Central memory CD8-positive, alpha-beta T cell (primary cell): Measurements from ENCODE around the gene PDE4DIP.
"Not testable (repeated sequence)": the region's sequence is repeated elsewhere in the genome, so short reads cannot be mapped to it uniquely, and the experiment has no call there.

Experiments
- ATAC-seq: fragments of 150-1000 bp; cut with Tn5 transposase; replicated peaks from 2 replicates; pipeline ENCODE4 v1.10.0; 2022; ENCODE audit warnings: mild to moderate bottlenecking, moderate FRiP score, moderate number of reproducible peaks; ENCODE audit not compliant: poor library complexity, severe bottlenecking; ENCODE audit errors: extremely low read depth
- DNase-seq, 2 donors: peaks; one replicate each; pipeline ENCODE4 v3.0.0; 2021; ENCODE audit warnings: low spot score in 2 of 2
- H3K27ac Mint-ChIP-seq: one replicate; pipeline ENCODE4 v1.8.0; 2022; ENCODE audit warnings: low read depth, mild to moderate bottlenecking, moderate library complexity, mixed read lengths
- H3K27me3 Mint-ChIP-seq: one replicate; pipeline ENCODE4 v1.8.0; 2022; ENCODE audit warnings: mixed read lengths
- H3K36me3 Mint-ChIP-seq: one replicate; pipeline ENCODE4 v1.8.0; 2022; ENCODE audit warnings: mild to moderate bottlenecking, moderate library complexity, mixed read lengths; ENCODE audit not compliant: insufficient read depth
- H3K4me1 Mint-ChIP-seq: one replicate; pipeline ENCODE4 v1.8.0; 2022; ENCODE audit warnings: mixed read lengths
- H3K4me3 Mint-ChIP-seq: one replicate; pipeline ENCODE4 v1.8.0; 2022; ENCODE audit warnings: mild to moderate bottlenecking, moderate library complexity, mixed read lengths
- H3K9me3 Mint-ChIP-seq: one replicate; pipeline ENCODE4 v1.8.0; 2022; ENCODE audit warnings: mixed read lengths

The PDE4DIP gene

GRCh38 chr1:148911303-148911928 lies 67.2 kb downstream of the PDE4DIP start:
- not testable (repeated sequence) for H3K27ac Mint-ChIP-seq, H3K4me3 Mint-ChIP-seq, H3K27me3 Mint-ChIP-seq, H3K4me1 Mint-ChIP-seq, DNase-seq, H3K9me3 Mint-ChIP-seq, H3K36me3 Mint-ChIP-seq
- peak; percentile 28 for ATAC-seq

- not testable (repeated sequence) for H3K27me3 Mint-ChIP-seq, H3K4me3 Mint-ChIP-seq, H3K4me1 Mint-ChIP-seq, H3K27ac Mint-ChIP-seq, H3K9me3 Mint-ChIP-seq, ATAC-seq, H3K36me3 Mint-ChIP-seq, DNase-seq
Measured at GRCh38 chr1:148916222-148916621, 72.0 kb downstream of the PDE4DIP start.

GRCh38 chr1:148916695-148917348 lies 72.6 kb downstream of the PDE4DIP start:
- not testable (repeated sequence) for H3K36me3 Mint-ChIP-seq, H3K27ac Mint-ChIP-seq, H3K27me3 Mint-ChIP-seq, DNase-seq, H3K4me3 Mint-ChIP-seq, H3K9me3 Mint-ChIP-seq, ATAC-seq, H3K4me1 Mint-ChIP-seq

- H3K27ac Mint-ChIP-seq, H3K4me1 Mint-ChIP-seq, H3K4me3 Mint-ChIP-seq, H3K36me3 Mint-ChIP-seq, DNase-seq, H3K9me3 Mint-ChIP-seq, ATAC-seq, H3K27me3 Mint-ChIP-seq: not testable (repeated sequence)
Measured at GRCh38 chr1:148918836-148919447, 74.7 kb downstream of the PDE4DIP start.

- not testable (repeated sequence) for H3K27ac Mint-ChIP-seq, H3K9me3 Mint-ChIP-seq, H3K27me3 Mint-ChIP-seq, H3K4me3 Mint-ChIP-seq, H3K36me3 Mint-ChIP-seq, ATAC-seq, DNase-seq, H3K4me1 Mint-ChIP-seq
Measured at GRCh38 chr1:148921047-148921446, 76.8 kb downstream of the PDE4DIP start.

GRCh38 chr1:148923798-148924197 lies 79.6 kb downstream of the PDE4DIP start:
- H3K4me1 Mint-ChIP-seq, H3K27ac Mint-ChIP-seq, H3K27me3 Mint-ChIP-seq, DNase-seq, H3K36me3 Mint-ChIP-seq, ATAC-seq, H3K9me3 Mint-ChIP-seq, H3K4me3 Mint-ChIP-seq: not testable (repeated sequence)

GRCh38 chr1:148927645-148928044 lies 83.4 kb downstream of the PDE4DIP start:
- H3K27me3 Mint-ChIP-seq, ATAC-seq: not testable (repeated sequence)

GRCh38 chr1:148929253-148929652 lies 85.0 kb downstream of the PDE4DIP start:
- H3K36me3 Mint-ChIP-seq, ATAC-seq, H3K9me3 Mint-ChIP-seq, DNase-seq, H3K4me3 Mint-ChIP-seq, H3K4me1 Mint-ChIP-seq, H3K27me3 Mint-ChIP-seq, H3K27ac Mint-ChIP-seq: not testable (repeated sequence)

More at GRCh38 chr1:148927645-148928044, 83.4 kb downstream of the PDE4DIP start:
- H3K4me1 Mint-ChIP-seq, DNase-seq, H3K36me3 Mint-ChIP-seq, H3K9me3 Mint-ChIP-seq, H3K27ac Mint-ChIP-seq, H3K4me3 Mint-ChIP-seq: not testable (repeated sequence)

GRCh38 chr1:148935381-148936002 lies 91.3 kb downstream of the PDE4DIP start:
- not testable (repeated sequence) for H3K27ac Mint-ChIP-seq, H3K4me1 Mint-ChIP-seq, ATAC-seq, H3K4me3 Mint-ChIP-seq, DNase-seq, H3K27me3 Mint-ChIP-seq, H3K9me3 Mint-ChIP-seq, H3K36me3 Mint-ChIP-seq

- not testable (repeated sequence) for H3K27me3 Mint-ChIP-seq, H3K27ac Mint-ChIP-seq, H3K9me3 Mint-ChIP-seq, H3K4me1 Mint-ChIP-seq, H3K36me3 Mint-ChIP-seq, H3K4me3 Mint-ChIP-seq, ATAC-seq, DNase-seq
Measured at GRCh38 chr1:148942906-148943305, 98.7 kb downstream of the PDE4DIP start.

GRCh38 chr1:148945130-148945529 lies 100.9 kb downstream of the PDE4DIP start:
- not testable (repeated sequence) for H3K27ac Mint-ChIP-seq, H3K27me3 Mint-ChIP-seq, H3K9me3 Mint-ChIP-seq, H3K4me1 Mint-ChIP-seq, ATAC-seq, DNase-seq, H3K4me3 Mint-ChIP-seq, H3K36me3 Mint-ChIP-seq

GRCh38 chr1:148948768-148949167 lies 104.5 kb downstream of the PDE4DIP start:
- H3K9me3 Mint-ChIP-seq, H3K27ac Mint-ChIP-seq, H3K36me3 Mint-ChIP-seq, H3K27me3 Mint-ChIP-seq, H3K4me1 Mint-ChIP-seq, H3K4me3 Mint-ChIP-seq: not testable (repeated sequence)
- ATAC-seq (peak; percentile 84), DNase-seq (peak in 1 of 2 donors; percentile 16)
